Loucy (cell line): Measurements from ENCODE around the gene NGEF.

Experiments used
- H2AFZ ChIP-seq: fragments of 200-600 bp; sonication (generic); 2 replicates; pipeline ENCODE4 v1.6.0; 2016; ENCODE audit warnings: antibody characterized with exemption, mild to moderate bottlenecking, low read length, moderate library complexity
- H3F3A ChIP-seq: fragments of 200-600 bp; 2 replicates; pipeline ENCODE4 v1.6.0; 2016; ENCODE audit warnings: antibody characterized with exemption, low read depth, mild to moderate bottlenecking
- H3K27me3 ChIP-seq: fragments of 200-600 bp; sonication (generic); 2 replicates; pipeline ENCODE4 v1.6.1; 2014; ENCODE audit warnings: low read length, mild to moderate bottlenecking; ENCODE audit not compliant: insufficient read depth, poor library complexity, severe bottlenecking
- H3K36me3 ChIP-seq: fragments of 200-600 bp; sonication (generic); 2 replicates; pipeline ENCODE4 v1.6.1; 2016; ENCODE audit warnings: low read length; ENCODE audit not compliant: insufficient read depth
- H3K4me1 ChIP-seq: fragments of 200-600 bp; sonication (generic); 2 replicates; pipeline ENCODE4 v1.5.1; 2014; ENCODE audit warnings: low read length, mild to moderate bottlenecking; ENCODE audit not compliant: insufficient read depth, poor library complexity, severe bottlenecking
- H3K4me2 ChIP-seq: fragments of 200-600 bp; sonication (generic); 2 replicates; pipeline ENCODE4 v1.6.0; 2014; ENCODE audit warnings: antibody characterized with exemption, low read length, low read depth, mild to moderate bottlenecking; ENCODE audit not compliant: poor library complexity, severe bottlenecking
- H3K4me3 ChIP-seq: fragments of 200-600 bp; sonication (generic); 2 replicates; pipeline ENCODE4 v1.5.1; 2014; ENCODE audit warnings: low read length, mild to moderate bottlenecking, mixed read lengths; ENCODE audit not compliant: poor library complexity, severe bottlenecking
- H3K79me2 ChIP-seq: fragments of 200-600 bp; sonication (generic); 2 replicates; pipeline ENCODE4 v1.6.1; 2014; ENCODE audit warnings: low read length; ENCODE audit not compliant: insufficient read depth
- H3K9ac ChIP-seq: fragments of 200-600 bp; sonication (generic); 2 replicates; pipeline ENCODE4 v1.6.0; 2014; ENCODE audit warnings: mild to moderate bottlenecking, low read depth, low read length, moderate library complexity; ENCODE audit not compliant: poor library complexity, severe bottlenecking
- H3K9me2 ChIP-seq: fragments of 200-600 bp; sonication (generic); replicated peaks from 2 replicates; pipeline ENCODE4 v1.6.1; 2016; ENCODE audit warnings: low read depth, low read length, mixed read lengths
- H3K9me3 ChIP-seq: fragments of 200-600 bp; sonication (generic); 2 replicates; pipeline ENCODE4 v1.6.1; 2014; ENCODE audit warnings: mild to moderate bottlenecking, antibody characterized with exemption, low read length, low read depth; ENCODE audit not compliant: insufficient read depth
- H4K20me1 ChIP-seq: fragments of 200-600 bp; sonication (generic); 2 replicates; pipeline ENCODE4 v1.6.0; 2014; ENCODE audit warnings: antibody characterized with exemption, low read length, mild to moderate bottlenecking; ENCODE audit not compliant: insufficient read depth, poor library complexity, severe bottlenecking
- CTCF ChIP-seq: fragments of 200-600 bp; sonication (generic); conservative IDR thresholded peaks from 2 replicates; pipeline ENCODE4 v1.5.1; 2014; ENCODE audit warnings: mild to moderate bottlenecking, antibody characterized with exemption, low read length
- EZH2phosphoT487 ChIP-seq: fragments of 200-600 bp; IDR thresholded peaks from 2 replicates; pipeline ENCODE4 v1.6.1; 2018; ENCODE audit warnings: antibody characterized with exemption, mild to moderate bottlenecking, moderate library complexity, borderline replicate concordance

Gene NGEF

GRCh38 chr2:232903989-232904388, 109.1 kb downstream of the NGEF start:
- no peak overlapping the region for H3K4me3 ChIP-seq
- no peaks in the 10 kb centered on the region for H3K27me3 ChIP-seq
- H4K20me1 ChIP-seq = no peaks in the 10 kb centered on the region
- H3K9me3 ChIP-seq = no peaks in the 10 kb centered on the region
- no peaks in the 10 kb centered on the region for H3K4me1 ChIP-seq
- no peaks in the 10 kb centered on the region for H3F3A ChIP-seq
- no peaks in the 10 kb centered on the region for H3K36me3 ChIP-seq
- no peak overlapping the region for H3K9ac ChIP-seq
- H3K79me2 ChIP-seq = no peaks in the 10 kb centered on the region
- H3K4me2 ChIP-seq = no peak overlapping the region
- TF ChIP-seq CTCF = no peak
- no peak for TF ChIP-seq EZH2phosphoT487
- H2AFZ ChIP-seq = no peak overlapping the region
- no peaks in the 10 kb centered on the region for H3K9me2 ChIP-seq

- no peak overlapping the region for H3K9ac ChIP-seq
- H3F3A ChIP-seq = no peaks in the 10 kb centered on the region
- H2AFZ ChIP-seq = no peak overlapping the region
- no peaks in the 10 kb centered on the region for H3K36me3 ChIP-seq
- TF ChIP-seq EZH2phosphoT487 = no peak
- H3K4me2 ChIP-seq = no peak overlapping the region
- no peaks in the 10 kb centered on the region for H4K20me1 ChIP-seq
- H3K9me2 ChIP-seq = no peaks in the 10 kb centered on the region
- H3K4me1 ChIP-seq = no peaks in the 10 kb centered on the region
- no peaks in the 10 kb centered on the region for H3K79me2 ChIP-seq
- no peaks in the 10 kb centered on the region for H3K27me3 ChIP-seq
- H3K9me3 ChIP-seq = no peaks in the 10 kb centered on the region
- H3K4me3 ChIP-seq = no peak overlapping the region
Observed at GRCh38 chr2:232901736-232902578, 111.1 kb downstream of the NGEF start.

GRCh38 chr2:232900811-232901735, 112.0 kb downstream of the NGEF start:
- no peak overlapping the region for H3K4me2 ChIP-seq
- no peaks in the 10 kb centered on the region for H3K9me3 ChIP-seq
- no peaks in the 10 kb centered on the region for H3F3A ChIP-seq
- H3K27me3 ChIP-seq = no peaks in the 10 kb centered on the region
- no peak overlapping the region for H2AFZ ChIP-seq
- H3K4me3 ChIP-seq = no peak overlapping the region
- TF ChIP-seq CTCF = no peak
- TF ChIP-seq EZH2phosphoT487 = no peak
- no peak overlapping the region for H3K9ac ChIP-seq
- no peaks in the 10 kb centered on the region for H3K9me2 ChIP-seq
- H3K4me1 ChIP-seq = no peaks in the 10 kb centered on the region
- no peaks in the 10 kb centered on the region for H3K36me3 ChIP-seq
- no peaks in the 10 kb centered on the region for H3K79me2 ChIP-seq
- no peaks in the 10 kb centered on the region for H4K20me1 ChIP-seq
